ENCODE measurements around the gene DNAH6. TPM values are rescaled to one million over a fixed set of nuclear protein-coding genes. Genes with fewer than 3 reads are reported as not detected.

DNAH6 gene
- total and polyA plus RNA-seq, 2 of the 8 experiments (the other 6 are each of a cell fraction or from before 2014, with no cell fraction given), result 0.06 to 0.43 TPM

DNA sequence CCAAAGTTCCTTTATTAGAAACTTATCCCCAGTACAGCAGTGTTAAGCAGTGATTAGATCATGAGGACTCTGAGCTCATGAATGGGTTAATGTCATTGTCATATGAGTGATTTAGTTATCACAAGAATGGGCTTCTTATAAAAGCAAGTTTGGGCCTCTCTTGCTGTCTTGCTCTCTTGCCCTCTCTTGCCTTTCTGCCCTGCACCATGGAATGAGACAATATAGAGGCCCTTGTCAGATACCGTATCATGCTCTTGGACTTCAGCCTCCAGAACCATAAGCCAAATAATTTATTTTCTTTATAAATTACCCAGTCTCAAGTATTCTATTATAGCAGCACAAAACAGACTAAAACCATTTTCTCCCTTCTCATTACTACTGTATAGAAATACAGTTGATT, 238.8 kb downstream of the DNAH6 start:
- H3K14ac ChIP-seq (ENCODE audit: insufficient read length), result no peak overlapping the region
- no peak overlapping the region for H4K8ac ChIP-seq (ENCODE audit: extremely low read depth, insufficient read depth, low read length)
- H3K23me2 ChIP-seq (ENCODE audit: low read depth, low read length), result no peaks in the 10 kb centered on the region
- no peak overlapping the region for H3K27ac ChIP-seq (ENCODE audit: low read depth, low read length)
- H2AK5ac ChIP-seq (ENCODE audit: low read depth, low read length), result no peak overlapping the region
- H2BK5ac ChIP-seq (ENCODE audit: low read depth, low read length), result no peak overlapping the region
- WGBS, 2 experiments (ENCODE audit: extremely low coverage in 1 of 2, insufficient coverage in 1 of 2, insufficient read length in 1 of 2, insufficient replicate concordance in 2 of 2, low coverage in 1 of 2, low lambda C conversion rate in 2 of 2, missing lambda C conversion rate in 1 of 2), result 90% methylated on average over 1 of the region's 1 CpG; no CpG with 5 or more reads in 1 of the 2 experiments
- H3K4me1 ChIP-seq (replicated peaks in 1 of 4; ENCODE audit: control insufficient read depth in 3 of 4, insufficient read depth in 4 of 4, low read length in 3 of 4), result peaks cover 0 to 5% (median 1%) of the 10 kb centered on the region in 4 experiments; a peak in 3 of 7 replicates
- H3K79me1 ChIP-seq (ENCODE audit: low read depth, low read length), result no peaks in the 10 kb centered on the region
- H3K23ac ChIP-seq (ENCODE audit: insufficient read length), result no peak overlapping the region
- H3K9me3 ChIP-seq (ENCODE audit: insufficient read depth in 2 of 2, low read depth in 1 of 2, low read length in 1 of 2), result no peaks in the 10 kb centered on the region
- no peak overlapping the region for H3K4me3 ChIP-seq (ENCODE audit: extremely low read depth in 1 of 4, insufficient read depth in 2 of 4, low read depth in 3 of 4, low read length in 4 of 4)
- H4K5ac ChIP-seq (ENCODE audit: insufficient read length, low read depth, low read length), result no peak overlapping the region
- FAIRE-seq (no peak), DNase-seq (ENCODE audit: low read depth in 1 of 2, low spot score in 2 of 2) (no peak)
- H4K20me1 ChIP-seq (replicated peaks in 1 of 2; ENCODE audit: control insufficient read depth in 1 of 2, insufficient read depth in 2 of 2, low read length in 2 of 2), result no peaks in the 10 kb centered on the region
- H3K36me3 ChIP-seq (ENCODE audit: control insufficient read depth in 2 of 4, insufficient read depth in 4 of 4, low read length in 3 of 4), result no peaks in the 10 kb centered on the region
- ChIA-PET POLR2A (ENCODE audit: partially characterized antibody) (no interaction called here), CTCF (ENCODE audit: partially characterized antibody) (interaction anchor here (1.8 kb wide), 1 partner anchor 14 kb away, joined by 7 read pairs; no protein-coding TSS in a partner anchor)
- no peak overlapping the region for H3K4me2 ChIP-seq (ENCODE audit: insufficient read depth in 1 of 2, low read depth in 2 of 2, low read length in 2 of 2)
- no peak overlapping the region for H2AFZ ChIP-seq (ENCODE audit: low read length)
- no peak overlapping the region for H2BK15ac ChIP-seq (ENCODE audit: low read length)
- H3K18ac ChIP-seq (ENCODE audit: extremely low read depth, low read length), result no peak overlapping the region
- H2BK120ac ChIP-seq (replicated peaks; ENCODE audit: low read depth, low read length), result no peak overlapping the region
- H4K91ac ChIP-seq (replicated peaks; ENCODE audit: insufficient read length, low read length), result no peak overlapping the region
- H3K9ac ChIP-seq (replicated peaks in 1 of 4; ENCODE audit: extremely low read depth in 1 of 4, low read depth in 3 of 4, low read length in 3 of 4), result no peak overlapping the region
- H3K56ac ChIP-seq (replicated peaks; ENCODE audit: insufficient read length, low read depth, low read length), result no peak overlapping the region
- no peak overlapping the region for H2BK20ac ChIP-seq (ENCODE audit: low read length)
- no peaks in the 10 kb centered on the region for H3K27me3 ChIP-seq (replicated peaks in 1 of 4; ENCODE audit: control insufficient read depth in 3 of 4, extremely low read depth in 1 of 4, insufficient read depth in 3 of 4, low read length in 3 of 4)
- no peak overlapping the region for H3K4ac ChIP-seq (replicated peaks; ENCODE audit: insufficient read length, low read depth, low read length)
- H2BK12ac ChIP-seq (ENCODE audit: low read depth, low read length), result no peak overlapping the region
- no peaks in the 10 kb centered on the region for H3K79me2 ChIP-seq (ENCODE audit: control insufficient read depth in 1 of 2, insufficient read depth in 2 of 2, low read length in 2 of 2)
- no peak for TF ChIP-seq MAFK (IDR thresholded peaks at IDR 0.05; ENCODE audit: low read depth, low read length)
- TF ChIP-seq POLR2A (IDR thresholded peaks at IDR 0.05; ENCODE audit: control extremely low read depth in 1 of 2, low read depth in 2 of 2, low read length in 2 of 2), result no peak
- no peak for TF ChIP-seq POU5F1 (IDR thresholded peaks at IDR 0.05; ENCODE audit: low read depth, low read length)
- TF ChIP-seq ZNF274 (IDR thresholded peaks at IDR 0.05; ENCODE audit: borderline replicate concordance, extremely low read depth, low read length), result no peak
- no peak for TF ChIP-seq FOSL1 (IDR thresholded peaks at IDR 0.05; ENCODE audit: insufficient read depth, low read depth, low read length)
- TF ChIP-seq, protein P1, sequence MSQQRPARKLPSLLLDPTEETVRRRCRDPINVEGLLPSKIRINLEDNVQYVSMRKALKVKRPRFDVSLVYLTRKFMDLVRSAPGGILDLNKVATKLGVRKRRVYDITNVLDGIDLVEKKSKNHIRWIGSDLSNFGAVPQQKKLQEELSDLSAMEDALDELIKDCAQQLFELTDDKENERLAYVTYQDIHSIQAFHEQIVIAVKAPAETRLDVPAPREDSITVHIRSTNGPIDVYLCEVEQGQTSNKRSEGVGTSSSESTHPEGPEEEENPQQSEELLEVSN (IDR thresholded peaks at IDR 0.05), result no peak
- TF ChIP-seq TBP (IDR thresholded peaks at IDR 0.05; ENCODE audit: low read depth, low read length), result no peak
- TF ChIP-seq RXRA (IDR thresholded peaks at IDR 0.05; ENCODE audit: insufficient read depth, low read depth, low read length), result no peak
- TF ChIP-seq, protein P2, sequence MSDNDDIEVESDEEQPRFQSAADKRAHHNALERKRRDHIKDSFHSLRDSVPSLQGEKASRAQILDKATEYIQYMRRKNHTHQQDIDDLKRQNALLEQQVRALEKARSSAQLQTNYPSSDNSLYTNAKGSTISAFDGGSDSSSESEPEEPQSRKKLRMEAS (IDR thresholded peaks at IDR 0.05), result no peak
- no peak for TF ChIP-seq SUZ12 (IDR thresholded peaks at IDR 0.05; ENCODE audit: low read length)
- no peak for TF ChIP-seq SP2 (IDR thresholded peaks at IDR 0.05; ENCODE audit: low read length)
- no peak for TF ChIP-seq CEBPB (IDR thresholded peaks at IDR 0.05; ENCODE audit: low read depth, low read length)
- TF ChIP-seq GTF2F1 (IDR thresholded peaks at IDR 0.05; ENCODE audit: borderline replicate concordance, low read depth, low read length), result no peak
- no peak for TF ChIP-seq SP4 (IDR thresholded peaks at IDR 0.05; ENCODE audit: low read length)
- no peak for TF ChIP-seq CBX5 (IDR thresholded peaks at IDR 0.05; ENCODE audit: low read depth, low read length)
- no peak for TF ChIP-seq TCF12 (IDR thresholded peaks at IDR 0.05; ENCODE audit: low read depth, low read length)
